Loucy (cell line): ENCODE measurements around the gene RAPSN.

Experiments used
- H2AFZ ChIP-seq: fragments of 200-600 bp; sonication (generic); 2 replicates; pipeline ENCODE4 v1.6.0; 2016; ENCODE audit warnings: antibody characterized with exemption, mild to moderate bottlenecking, low read length, moderate library complexity
- H3F3A ChIP-seq: fragments of 200-600 bp; 2 replicates; pipeline ENCODE4 v1.6.0; 2016; ENCODE audit warnings: antibody characterized with exemption, low read depth, mild to moderate bottlenecking
- H3K27me3 ChIP-seq: fragments of 200-600 bp; sonication (generic); 2 replicates; pipeline ENCODE4 v1.6.1; 2014; ENCODE audit warnings: low read length, mild to moderate bottlenecking; ENCODE audit not compliant: insufficient read depth, poor library complexity, severe bottlenecking
- H3K36me3 ChIP-seq: fragments of 200-600 bp; sonication (generic); 2 replicates; pipeline ENCODE4 v1.6.1; 2016; ENCODE audit warnings: low read length; ENCODE audit not compliant: insufficient read depth
- H3K4me1 ChIP-seq: fragments of 200-600 bp; sonication (generic); 2 replicates; pipeline ENCODE4 v1.5.1; 2014; ENCODE audit warnings: low read length, mild to moderate bottlenecking; ENCODE audit not compliant: insufficient read depth, poor library complexity, severe bottlenecking
- H3K4me2 ChIP-seq: fragments of 200-600 bp; sonication (generic); 2 replicates; pipeline ENCODE4 v1.6.0; 2014; ENCODE audit warnings: antibody characterized with exemption, low read length, low read depth, mild to moderate bottlenecking; ENCODE audit not compliant: poor library complexity, severe bottlenecking
- H3K4me3 ChIP-seq: fragments of 200-600 bp; sonication (generic); 2 replicates; pipeline ENCODE4 v1.5.1; 2014; ENCODE audit warnings: low read length, mild to moderate bottlenecking, mixed read lengths; ENCODE audit not compliant: poor library complexity, severe bottlenecking
- H3K79me2 ChIP-seq: fragments of 200-600 bp; sonication (generic); 2 replicates; pipeline ENCODE4 v1.6.1; 2014; ENCODE audit warnings: low read length; ENCODE audit not compliant: insufficient read depth
- H3K9ac ChIP-seq: fragments of 200-600 bp; sonication (generic); 2 replicates; pipeline ENCODE4 v1.6.0; 2014; ENCODE audit warnings: mild to moderate bottlenecking, low read depth, low read length, moderate library complexity; ENCODE audit not compliant: poor library complexity, severe bottlenecking
- H3K9me2 ChIP-seq: fragments of 200-600 bp; sonication (generic); replicated peaks from 2 replicates; pipeline ENCODE4 v1.6.1; 2016; ENCODE audit warnings: low read depth, low read length, mixed read lengths
- H3K9me3 ChIP-seq: fragments of 200-600 bp; sonication (generic); 2 replicates; pipeline ENCODE4 v1.6.1; 2014; ENCODE audit warnings: mild to moderate bottlenecking, antibody characterized with exemption, low read length, low read depth; ENCODE audit not compliant: insufficient read depth
- H4K20me1 ChIP-seq: fragments of 200-600 bp; sonication (generic); 2 replicates; pipeline ENCODE4 v1.6.0; 2014; ENCODE audit warnings: antibody characterized with exemption, low read length, mild to moderate bottlenecking; ENCODE audit not compliant: insufficient read depth, poor library complexity, severe bottlenecking
- EZH2phosphoT487 ChIP-seq: fragments of 200-600 bp; IDR thresholded peaks from 2 replicates; pipeline ENCODE4 v1.6.1; 2018; ENCODE audit warnings: antibody characterized with exemption, mild to moderate bottlenecking, moderate library complexity, borderline replicate concordance
- TF ChIP-seq, protein P1 (sequence below): fragments of 200-600 bp; sonication (generic); conservative IDR thresholded peaks from 2 replicates; pipeline ENCODE4 v1.5.1; 2014; ENCODE audit warnings: mild to moderate bottlenecking, antibody characterized with exemption, low read length

The RAPSN gene

GRCh38 chr11:47483457-47483856 is 34.5 kb upstream of the RAPSN start:
- H3K79me2 ChIP-seq: peaks cover under 1% of the 10 kb centered on the region; the same call in 1 of the 2 replicates
- no peaks in the 10 kb centered on the region for H3K4me1 ChIP-seq
- no peaks in the 10 kb centered on the region for H3K9me2 ChIP-seq
- H3K27me3 ChIP-seq: no peaks in the 10 kb centered on the region
- peaks cover 7% of the 10 kb centered on the region for H4K20me1 ChIP-seq
- no peaks in the 10 kb centered on the region for H3F3A ChIP-seq
- peaks cover 95% of the 10 kb centered on the region for H3K36me3 ChIP-seq
- H2AFZ ChIP-seq: no peak overlapping the region
- no peak overlapping the region for H3K9ac ChIP-seq
- TF ChIP-seq EZH2phosphoT487: no peak
- TF ChIP-seq, protein P1, sequence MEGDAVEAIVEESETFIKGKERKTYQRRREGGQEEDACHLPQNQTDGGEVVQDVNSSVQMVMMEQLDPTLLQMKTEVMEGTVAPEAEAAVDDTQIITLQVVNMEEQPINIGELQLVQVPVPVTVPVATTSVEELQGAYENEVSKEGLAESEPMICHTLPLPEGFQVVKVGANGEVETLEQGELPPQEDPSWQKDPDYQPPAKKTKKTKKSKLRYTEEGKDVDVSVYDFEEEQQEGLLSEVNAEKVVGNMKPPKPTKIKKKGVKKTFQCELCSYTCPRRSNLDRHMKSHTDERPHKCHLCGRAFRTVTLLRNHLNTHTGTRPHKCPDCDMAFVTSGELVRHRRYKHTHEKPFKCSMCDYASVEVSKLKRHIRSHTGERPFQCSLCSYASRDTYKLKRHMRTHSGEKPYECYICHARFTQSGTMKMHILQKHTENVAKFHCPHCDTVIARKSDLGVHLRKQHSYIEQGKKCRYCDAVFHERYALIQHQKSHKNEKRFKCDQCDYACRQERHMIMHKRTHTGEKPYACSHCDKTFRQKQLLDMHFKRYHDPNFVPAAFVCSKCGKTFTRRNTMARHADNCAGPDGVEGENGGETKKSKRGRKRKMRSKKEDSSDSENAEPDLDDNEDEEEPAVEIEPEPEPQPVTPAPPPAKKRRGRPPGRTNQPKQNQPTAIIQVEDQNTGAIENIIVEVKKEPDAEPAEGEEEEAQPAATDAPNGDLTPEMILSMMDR: no peak
- no peak overlapping the region for H3K4me2 ChIP-seq
- H3K4me3 ChIP-seq: no peak overlapping the region
- H3K9me3 ChIP-seq: no peaks in the 10 kb centered on the region

- TF ChIP-seq, protein P1: no peak
- TF ChIP-seq EZH2phosphoT487: no peak
- no peaks in the 10 kb centered on the region for H3F3A ChIP-seq
- H3K4me2 ChIP-seq: no peak overlapping the region
- H3K36me3 ChIP-seq: peaks cover 96% of the 10 kb centered on the region
- no peak overlapping the region for H2AFZ ChIP-seq
- H4K20me1 ChIP-seq: peaks cover 2% of the 10 kb centered on the region
- no peaks in the 10 kb centered on the region for H3K79me2 ChIP-seq
- H3K9me2 ChIP-seq: no peaks in the 10 kb centered on the region
- H3K4me1 ChIP-seq: no peaks in the 10 kb centered on the region
- H3K9me3 ChIP-seq: no peaks in the 10 kb centered on the region
- no peak overlapping the region for H3K4me3 ChIP-seq
- no peak overlapping the region for H3K9ac ChIP-seq
- H3K27me3 ChIP-seq: no peaks in the 10 kb centered on the region
Measured at GRCh38 chr11:47480762-47481161, 31.8 kb upstream of the RAPSN start.

GRCh38 chr11:47478651-47479329 is 29.9 kb upstream of the RAPSN start:
- Histone ChIP-seq H3K27me3 (no peaks in the 10 kb centered on the region), H3F3A (no peaks in the 10 kb centered on the region), H3K4me2 (no peak overlapping the region), H3K9me2 (no peaks in the 10 kb centered on the region), H3K4me1 (no peaks in the 10 kb centered on the region), H4K20me1 (peaks cover 2% of the 10 kb centered on the region), H2AFZ (no peak overlapping the region), H3K9ac (no peak overlapping the region), H3K4me3 (no peak overlapping the region), H3K79me2 (no peaks in the 10 kb centered on the region), H3K36me3 (peaks cover 97% of the 10 kb centered on the region), H3K9me3 (no peaks in the 10 kb centered on the region)
- TF ChIP-seq EZH2phosphoT487: no peak
- TF ChIP-seq, protein P1: no peak
